ENCODE data around the gene INPP5K.

The INPP5K gene

GRCh38 chr17:1516388-1517161, at the start of gene INPP5K (continued):
- TF ChIP-seq FEZF1 (tag by site-specific recombination; IDR thresholded peaks at IDR 0.05) (no peak), ZNF626 (tag by site-specific recombination; IDR thresholded peaks at IDR 0.05) (no peak), PRDM6 (tag by site-specific recombination; IDR thresholded peaks at IDR 0.05) (no peak), SP2 (tag by site-specific recombination; IDR thresholded peaks at IDR 0.05) (peak; percentile 96), KLF7 (tag by site-specific recombination; IDR thresholded peaks at IDR 0.05; ENCODE audit: borderline replicate concordance) (no peak), ZNF223 (tag by site-specific recombination; IDR thresholded peaks at IDR 0.05) (no peak), ZNF174 (tag by site-specific recombination; IDR thresholded peaks at IDR 0.05) (no peak), YY2 (tag by site-specific recombination; IDR thresholded peaks at IDR 0.05) (peak; percentile 13; the same call in 1 of the 2 replicates), ZNF292 (tag by site-specific recombination; IDR thresholded peaks at IDR 0.05; ENCODE audit: borderline replicate concordance, low read depth) (no peak), HOXA7 (CRISPR knock-in tag; IDR thresholded peaks at IDR 0.05; ENCODE audit: borderline replicate concordance) (no peak), SALL2 (tag by site-specific recombination; IDR thresholded peaks at IDR 0.05; ENCODE audit: borderline replicate concordance) (no peak), REST (tag by site-specific recombination; IDR thresholded peaks at IDR 0.05) (0 out of 2 replicates have a peak, but pooled peaks have one; percentile 5), SETDB1 (IDR thresholded peaks at IDR 0.05; ENCODE audit: insufficient read length, low read length) (no peak), ZNF701 (tag by site-specific recombination; IDR thresholded peaks at IDR 0.05) (no peak), ZFP41 (tag by site-specific recombination; IDR thresholded peaks at IDR 0.05; ENCODE audit: borderline replicate concordance) (no peak), ZFHX2 (tag by site-specific recombination; conservative IDR thresholded peaks at IDR 0.05) (peak; percentile 79; the same call in 1 of the 2 replicates), ZNF449 (tag by site-specific recombination; IDR thresholded peaks at IDR 0.05) (peak; percentile 77), ZNF19 (tag by site-specific recombination; IDR thresholded peaks at IDR 0.05; ENCODE audit: low read depth) (no peak), PATZ1 (tag by site-specific recombination; IDR thresholded peaks at IDR 0.05) (0 out of 2 replicates have a peak, but pooled peaks have one; percentile 33), KLF1 (tag by site-specific recombination; IDR thresholded peaks at IDR 0.05) (peak; percentile 40; the same call in 1 of the 2 replicates), ZNF2 (tag by site-specific recombination; IDR thresholded peaks at IDR 0.05) (0 out of 2 replicates have a peak, but pooled peaks have one; percentile 28), KLF17 (tag by site-specific recombination; IDR thresholded peaks at IDR 0.05) (0 out of 2 replicates have a peak, but pooled peaks have one; percentile 50), ZNF792 (tag by site-specific recombination; IDR thresholded peaks at IDR 0.05) (no peak), ZNF433 (tag by site-specific recombination; IDR thresholded peaks at IDR 0.05; ENCODE audit: low read depth) (no peak), HOXD13 (CRISPR knock-in tag; IDR thresholded peaks at IDR 0.05; ENCODE audit: borderline replicate concordance) (no peak), KLF10 (tag by site-specific recombination; IDR thresholded peaks at IDR 0.05) (peak; percentile 98), SP7 (tag by site-specific recombination; IDR thresholded peaks at IDR 0.05) (peak; percentile 62), ZNF175 (tag by site-specific recombination; IDR thresholded peaks at IDR 0.05) (no peak), ZNF76 (tag by site-specific recombination; IDR thresholded peaks at IDR 0.05; ENCODE audit: borderline replicate concordance, low read depth) (peak; percentile 95), ZNF624 (tag by site-specific recombination; IDR thresholded peaks at IDR 0.05) (no peak)

All from HEK293 (cell line).